ENCODE results near the gene KLK5.
"Not testable (repeated sequence)": the region's sequence is repeated elsewhere in the genome, so short reads cannot be mapped to it uniquely, and the experiment has no call there.

KLK5 gene

GRCh38 chr19:50921426-50922316 lies 31.2 kb downstream of the KLK5 start:
- no peak for DNase-seq (ENCODE audit: low read depth)

- no peak for DNase-seq (ENCODE audit: low read depth)
Measured at GRCh38 chr19:50916069-50916468, 36.8 kb downstream of the KLK5 start.

GRCh38 chr19:50912727-50913716 lies 39.8 kb downstream of the KLK5 start:
- no peak for DNase-seq (ENCODE audit: low read depth)

- DNase-seq (ENCODE audit: low read depth), result no peak
Measured at GRCh38 chr19:50912102-50912599, 40.7 kb downstream of the KLK5 start.

- DNase-seq (ENCODE audit: low read depth), result no peak
Measured at GRCh38 chr19:50911206-50912101, 41.4 kb downstream of the KLK5 start, which contains the start of gene KLK4. KLK4 (minus strand) TSS chr19:50911395; CDS start chr19:50910738, 657 bp downstream.

- no peak for DNase-seq (ENCODE audit: low read depth)
Measured at GRCh38 chr19:50910722-50911121, 42.1 kb downstream of the KLK5 start.

GRCh38 chr19:50909240-50910070 lies 43.4 kb downstream of the KLK5 start:
- no peak for DNase-seq (ENCODE audit: low read depth)

GRCh38 chr19:50908336-50908735 lies 44.5 kb downstream of the KLK5 start:
- no peak for DNase-seq (ENCODE audit: low read depth)

- DNase-seq (ENCODE audit: low read depth), result no peak
Measured at GRCh38 chr19:50906217-50906616, 46.6 kb downstream of the KLK5 start.

- no peak for DNase-seq (ENCODE audit: low read depth)
Measured at GRCh38 chr19:50902640-50903039, 50.2 kb downstream of the KLK5 start.

- DNase-seq (ENCODE audit: low read depth), result no peak
Measured at GRCh38 chr19:50899569-50899968, 53.3 kb downstream of the KLK5 start.

- DNase-seq (ENCODE audit: low read depth), result no peak
Measured at GRCh38 chr19:50898018-50898417, 54.8 kb downstream of the KLK5 start.

- no peak for DNase-seq (ENCODE audit: low read depth)
Measured at GRCh38 chr19:50897612-50898011, 55.2 kb downstream of the KLK5 start.

- no peak for DNase-seq (ENCODE audit: low read depth)
Measured at GRCh38 chr19:50897191-50897607, 55.6 kb downstream of the KLK5 start.

- DNase-seq (ENCODE audit: low read depth), result peak; percentile 9
Measured at GRCh38 chr19:50896591-50897190, 56.1 kb downstream of the KLK5 start.

GRCh38 chr19:50896089-50896590 lies 56.7 kb downstream of the KLK5 start:
- not testable (repeated sequence) for DNase-seq (ENCODE audit: low read depth)

GRCh38 chr19:50894478-50895356 lies 58.1 kb downstream of the KLK5 start:
- no peak for DNase-seq (ENCODE audit: low read depth)
